ENCODE data around the gene ARMC12.

The ARMC12 gene

GRCh38 chr6:35777356-35778102 is 40.7 kb downstream of the ARMC12 start:
- no peak for DNase-seq

- DNase-seq, result no peak
Observed at GRCh38 chr6:35778437-35778836, 41.6 kb downstream of the ARMC12 start.

- no peak for DNase-seq
Observed at GRCh38 chr6:35780719-35781118, 43.9 kb downstream of the ARMC12 start, which contains the start of gene CLPSL1. Gene CLPSL1, plus strand, starts transcription at chr6:35781019. Its CDS starts 92 bp downstream, at chr6:35781111.

GRCh38 chr6:35781290-35781689 is 44.5 kb downstream of the ARMC12 start:
- no peak for DNase-seq

- no peak for DNase-seq
Observed at GRCh38 chr6:35782424-35782823, 45.6 kb downstream of the ARMC12 start.

GRCh38 chr6:35784200-35784599 is 47.4 kb downstream of the ARMC12 start:
- no peak for DNase-seq

GRCh38 chr6:35786272-35786671 is 49.4 kb downstream of the ARMC12 start:
- no peak for DNase-seq

GRCh38 chr6:35786810-35787209 is 50.0 kb downstream of the ARMC12 start:
- peak; percentile 30 for DNase-seq

- no peak for DNase-seq
Observed at GRCh38 chr6:35787266-35788218, 50.7 kb downstream of the ARMC12 start.

- DNase-seq, result no peak
Observed at GRCh38 chr6:35788423-35788982, 51.7 kb downstream of the ARMC12 start.

- no peak for DNase-seq
Observed at GRCh38 chr6:35790683-35791082, 53.9 kb downstream of the ARMC12 start.

- DNase-seq, result no peak
Observed at GRCh38 chr6:35794536-35795452, 58.0 kb downstream of the ARMC12 start.

- DNase-seq, result no peak
Observed at GRCh38 chr6:35795453-35796071, 58.7 kb downstream of the ARMC12 start.

GRCh38 chr6:35796236-35796635 is 59.4 kb downstream of the ARMC12 start:
- no peak for DNase-seq

- DNase-seq, result no peak
Observed at GRCh38 chr6:35797837-35798526, 61.1 kb downstream of the ARMC12 start.
